NB4 (cell line): ENCODE results near the gene VEZF1.

Source experiments
- DNase-seq: peaks from one replicate; pipeline ENCODE4 v3.0.0; 2010; ENCODE audit warnings: low read depth
- H3K4me3 ChIP-seq: one replicate; pipeline ENCODE4 v1.5.1; 2011; ENCODE audit warnings: mild to moderate bottlenecking, low read depth, low read length, moderate library complexity
- CTCF ChIP-seq: IDR thresholded peaks from one replicate; pipeline ENCODE4 v1.5.1; 2012; ENCODE audit warnings: low read depth, low read length
- MAX ChIP-seq: IDR thresholded peaks from 2 replicates; pipeline ENCODE4 v1.6.1; 2011; ENCODE audit warnings: low read depth, low read length
- MYC ChIP-seq: IDR thresholded peaks from 2 replicates; pipeline ENCODE4 v1.6.1; 2011; ENCODE audit warnings: low read depth, low read length
- POLR2A ChIP-seq: IDR thresholded peaks from 2 replicates; pipeline ENCODE4 v1.6.1; 2011; ENCODE audit warnings: mild to moderate bottlenecking; ENCODE audit not compliant: insufficient read length; ENCODE audit errors: extremely low read depth

Gene VEZF1

DNA sequence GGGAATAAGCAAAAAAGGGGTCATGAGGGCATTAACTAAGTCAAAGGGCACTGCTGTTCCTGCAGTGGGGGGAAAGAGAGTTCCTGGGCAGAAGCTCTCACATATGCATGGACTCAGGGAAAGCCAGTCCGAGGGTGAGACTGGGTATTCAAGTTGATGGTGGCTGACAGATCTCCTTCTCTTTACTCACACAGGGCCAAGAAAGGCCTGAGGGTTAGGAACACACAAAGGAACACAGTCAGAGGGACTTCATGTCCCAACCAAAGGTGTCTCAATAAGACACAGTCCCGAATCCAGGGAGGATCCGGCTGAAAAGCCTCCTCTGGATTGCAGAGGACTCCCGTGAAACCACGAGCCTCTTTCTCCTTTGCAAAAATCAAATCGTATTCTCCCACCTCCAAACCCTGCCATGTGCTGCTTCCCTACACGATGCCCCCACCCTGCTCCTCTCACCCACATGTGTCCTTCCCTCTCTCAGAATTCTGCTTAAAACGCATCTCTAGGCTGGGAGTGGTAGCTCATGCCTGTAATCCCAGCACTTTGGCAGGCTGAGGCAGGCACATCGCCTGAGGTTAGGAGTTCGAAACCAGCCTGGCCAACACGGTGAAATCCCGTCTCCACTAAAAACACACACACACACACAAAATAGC, 56.4 kb downstream of the VEZF1 start:
- H3K4me3 ChIP-seq: no peak overlapping the region
- no peak for DNase-seq
- TF ChIP-seq MYC (no peak), MAX (no peak), CTCF (no peak), POLR2A (no peak)

DNA sequence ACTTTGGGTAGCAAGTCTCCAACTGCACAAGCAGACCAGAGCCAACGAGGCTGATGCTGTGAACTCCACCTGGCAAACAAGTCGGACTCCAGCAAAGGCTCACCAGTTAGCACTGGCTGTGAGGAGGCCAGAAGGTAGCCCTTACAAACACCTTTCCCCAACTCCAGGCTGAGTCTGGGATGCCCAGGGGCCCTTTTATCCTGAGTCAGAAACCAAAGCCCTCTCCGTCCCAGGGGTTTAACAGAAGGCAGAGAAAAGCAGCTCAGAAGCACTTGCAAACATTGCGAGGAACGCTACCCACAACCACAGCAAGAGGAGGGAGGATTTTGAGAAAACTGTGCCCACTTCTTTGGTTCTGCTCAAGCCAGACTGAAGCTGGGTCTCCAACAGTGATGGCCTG, 57.8 kb downstream of the VEZF1 start:
- no peak overlapping the region for H3K4me3 ChIP-seq
- no peak for DNase-seq
- TF ChIP-seq MYC: no peak
- TF ChIP-seq MAX: no peak
- no peak for TF ChIP-seq CTCF
- TF ChIP-seq POLR2A: no peak

DNA sequence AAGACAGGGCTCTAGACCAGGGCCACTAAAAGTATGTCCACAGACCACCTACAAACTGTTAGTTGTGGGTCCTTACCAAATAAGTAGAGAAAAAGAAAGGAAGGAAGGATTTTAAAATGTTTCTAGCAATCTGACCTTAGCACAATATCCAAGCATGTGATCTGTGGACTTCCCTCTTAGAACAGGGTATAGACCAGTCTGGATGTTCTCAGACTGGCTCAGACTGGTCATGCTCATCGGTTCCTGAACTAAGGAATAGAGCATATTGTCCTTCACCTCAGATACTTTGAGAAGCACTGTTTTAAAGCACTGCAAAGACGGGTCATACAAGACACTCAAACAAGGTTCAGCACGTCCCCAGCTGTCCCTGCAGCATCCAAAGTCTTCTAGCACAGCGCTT, 58.7 kb downstream of the VEZF1 start:
- TF ChIP-seq POLR2A (no peak), MAX (no peak)
- no peak overlapping the region for H3K4me3 ChIP-seq
- no peak for DNase-seq

- H3K4me3 ChIP-seq: no peak overlapping the region
- no peak for TF ChIP-seq MAX
- TF ChIP-seq POLR2A: no peak
- TF ChIP-seq CTCF: no peak
- TF ChIP-seq MYC: no peak
- no peak for DNase-seq
These were observed 59.1 kb downstream of the VEZF1 start for GRCh38 chr17:57928928-57929327.

- no peak for DNase-seq
- no peak overlapping the region for H3K4me3 ChIP-seq
- TF ChIP-seq POLR2A: no peak
- no peak for TF ChIP-seq MYC
- TF ChIP-seq MAX: no peak
- TF ChIP-seq CTCF: no peak
These were observed 60.9 kb downstream of the VEZF1 start for GRCh38 chr17:57927048-57927723.

- no peak overlapping the region for H3K4me3 ChIP-seq
- no peak for DNase-seq
- no peak for TF ChIP-seq POLR2A
- TF ChIP-seq MAX: no peak
- TF ChIP-seq MYC: no peak
- no peak for TF ChIP-seq CTCF
These were observed 61.4 kb downstream of the VEZF1 start for GRCh38 chr17:57926723-57927047.
